B cell (primary cell): ENCODE data around the gene RBM17.

Experiments used
- CTCF ChIP-seq: fragments of 200-600 bp; IDR thresholded peaks from one replicate; pipeline ENCODE4 v1.8.0; 2022; ENCODE audit warnings: antibody characterized with exemption, mild to moderate bottlenecking
- EZH2 ChIP-seq: IDR thresholded peaks from 2 replicates; pipeline ENCODE4 v1.6.1; 2012; ENCODE audit warnings: borderline replicate concordance, low read depth, mild to moderate bottlenecking, moderate library complexity, low read length; ENCODE audit not compliant: insufficient read depth, poor library complexity, severe bottlenecking

GRCh38 chr10:6164271-6165095 is 75.6 kb downstream of the RBM17 start:
- TF ChIP-seq CTCF (no peak), EZH2 (no peak)
